ENCODE data around the gene FTH1. TPM values are rescaled to one million over a fixed set of nuclear protein-coding genes. Genes with fewer than 3 reads are reported as not detected.

Gene FTH1
- total and polyA plus RNA-seq, 2 of the 13 experiments (the other 11 are each of a cell fraction or from before 2014, with no cell fraction given) = 607 to 760 TPM

GRCh38 chr11:61971248-61972111 is 4.0 kb upstream of the FTH1 start (continued):
- no peak for TF ChIP-seq ARID5B (CRISPR knock-in tag; IDR thresholded peaks at IDR 0.05)
- peak; percentile 91; the same call in 1 of the 2 replicates for TF ChIP-seq IKZF5 (CRISPR knock-in tag; IDR thresholded peaks at IDR 0.05)
- TF ChIP-seq ZNF784 (CRISPR knock-in tag; IDR thresholded peaks at IDR 0.05; ENCODE audit: borderline replicate concordance) = no peak
- TF ChIP-seq ZNF264 (CRISPR knock-in tag; IDR thresholded peaks at IDR 0.05) = 0 out of 2 replicates have a peak, but pooled peaks have one; percentile 24
- peak; percentile 67 for TF ChIP-seq SP5 (CRISPR knock-in tag; IDR thresholded peaks at IDR 0.05; ENCODE audit: borderline replicate concordance, low read depth)
- no peak for TF ChIP-seq FOXJ3 (CRISPR knock-in tag; IDR thresholded peaks at IDR 0.05; ENCODE audit: borderline replicate concordance)
- no peak for TF ChIP-seq NR2C2 (CRISPR knock-in tag; IDR thresholded peaks at IDR 0.05; ENCODE audit: borderline replicate concordance)
- TF ChIP-seq NRL (CRISPR knock-in tag; IDR thresholded peaks at IDR 0.05; ENCODE audit: borderline replicate concordance) = 0 out of 2 replicates have a peak, but pooled peaks have one; percentile 12
- TF ChIP-seq CC2D1A (CRISPR knock-in tag; IDR thresholded peaks at IDR 0.05) = no peak
- peak; percentile 82 for TF ChIP-seq MXD4 (CRISPR knock-in tag; IDR thresholded peaks at IDR 0.05)
- 0 out of 2 replicates have a peak, but pooled peaks have one; percentile 64 for TF ChIP-seq DR1 (CRISPR knock-in tag; IDR thresholded peaks at IDR 0.05)
- TF ChIP-seq MXD1 (CRISPR knock-in tag; IDR thresholded peaks at IDR 0.05) = peak; percentile 44; the same call in 1 of the 2 replicates
- peak; percentile 67 for TF ChIP-seq KDM2A (CRISPR knock-in tag; IDR thresholded peaks at IDR 0.05; ENCODE audit: borderline replicate concordance, low read depth)
- 0 out of 2 replicates have a peak, but pooled peaks have one; percentile 57 for TF ChIP-seq MIER3 (CRISPR knock-in tag; IDR thresholded peaks at IDR 0.05; ENCODE audit: borderline replicate concordance)
- TF ChIP-seq ETS1 (CRISPR knock-in tag; IDR thresholded peaks at IDR 0.05) = no peak
- TF ChIP-seq KAT8 (CRISPR knock-in tag; IDR thresholded peaks at IDR 0.05) = peak; percentile 82
- TF ChIP-seq ZNF614 (CRISPR knock-in tag; IDR thresholded peaks at IDR 0.05; ENCODE audit: borderline replicate concordance) = 0 out of 2 replicates have a peak, but pooled peaks have one; percentile 71
- TF ChIP-seq HMG20B (CRISPR knock-in tag; conservative IDR thresholded peaks at IDR 0.05) = peak; percentile 52; the same call in 1 of the 2 replicates
- TF ChIP-seq KDM1A (CRISPR knock-in tag; IDR thresholded peaks at IDR 0.05) = no peak
- TF ChIP-seq ZNF549 (CRISPR knock-in tag; IDR thresholded peaks at IDR 0.05) = no peak
- TF ChIP-seq CBFB (CRISPR knock-in tag; IDR thresholded peaks at IDR 0.05) = peak; percentile 46
- TF ChIP-seq ZC3H13 (CRISPR knock-in tag; IDR thresholded peaks at IDR 0.05) = no peak

All from HepG2 (cell line).